Measurements from ENCODE around the gene ACSS1. TPM values are rescaled to one million over a fixed set of nuclear protein-coding genes. Genes with fewer than 3 reads are reported as not detected.

ACSS1 gene
- total RNA-seq, 1 experiment from 2014 or later: 12.8 TPM

DNA sequence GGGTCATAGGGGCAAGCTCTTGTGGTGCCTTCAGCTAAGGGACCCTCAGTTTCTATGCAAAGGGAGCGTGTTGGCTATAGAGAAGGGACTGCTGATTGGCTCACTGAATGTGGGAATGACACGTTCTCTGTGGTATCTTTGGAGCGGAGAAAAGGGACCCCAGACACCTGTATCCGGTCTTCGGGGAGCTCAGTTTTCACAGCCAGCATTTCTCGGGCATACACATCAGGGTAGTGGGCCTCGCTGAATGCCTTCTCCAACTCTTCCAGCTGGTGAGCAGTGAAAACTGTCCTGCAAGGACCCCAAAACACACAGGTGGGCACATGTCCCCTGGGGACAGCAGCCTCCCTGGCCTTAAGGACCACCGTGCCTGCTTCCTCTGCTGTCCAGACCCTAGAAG lies 20.7 kb upstream of the ACSS1 start:
- ChIA-PET POLR2A (ENCODE audit: unreplicated experiment) (interaction anchor here (0.7 kb wide), 1 partner anchor 100 kb away, joined by 4 read pairs; no protein-coding TSS in a partner anchor), CTCF (no interaction called here)
- Histone ChIP-seq H3K4me3 (no peak overlapping the region; the same call in 1 of the 2 replicates), H3K79me2 (ENCODE audit: low read depth) (0 out of 2 replicates have a peak, but pooled peaks cover 11% of the 10 kb centered on the region), H3K4me1 (replicated peaks; ENCODE audit: insufficient read depth) (peaks cover 55% of the 10 kb centered on the region), H3K9me3 (ENCODE audit: insufficient read depth, low read depth) (no peaks in the 10 kb centered on the region), H3K9me2 (ENCODE audit: insufficient read depth) (no peaks in the 10 kb centered on the region; the same call in 1 of the 2 replicates), H3F3A (ENCODE audit: insufficient read depth, low read depth) (peaks cover 39% of the 10 kb centered on the region), H3K27me3 (ENCODE audit: insufficient read depth, low read depth) (no peaks in the 10 kb centered on the region), H3K36me3 (ENCODE audit: low read depth) (no peaks in the 10 kb centered on the region), H2AFZ (no peak overlapping the region), H3K4me2 (peak overlapping the region; percentile 72), H4K20me1 (ENCODE audit: insufficient read depth) (no peaks in the 10 kb centered on the region), H3K27ac (peak overlapping the region; percentile 77)
- intact Hi-C loops (cut with micrococcal nuclease; ENCODE audit: unreplicated experiment): loop anchor here (5.0 to 10.0 kb wide), 4 partner anchors 59 to 174 kb away; no protein-coding TSS in a partner anchor
- DNase-seq: no peak
- no peak for TF ChIP-seq EZH2 (IDR thresholded peaks at IDR 0.05; ENCODE audit: low read depth)
- TF ChIP-seq, protein P1, sequence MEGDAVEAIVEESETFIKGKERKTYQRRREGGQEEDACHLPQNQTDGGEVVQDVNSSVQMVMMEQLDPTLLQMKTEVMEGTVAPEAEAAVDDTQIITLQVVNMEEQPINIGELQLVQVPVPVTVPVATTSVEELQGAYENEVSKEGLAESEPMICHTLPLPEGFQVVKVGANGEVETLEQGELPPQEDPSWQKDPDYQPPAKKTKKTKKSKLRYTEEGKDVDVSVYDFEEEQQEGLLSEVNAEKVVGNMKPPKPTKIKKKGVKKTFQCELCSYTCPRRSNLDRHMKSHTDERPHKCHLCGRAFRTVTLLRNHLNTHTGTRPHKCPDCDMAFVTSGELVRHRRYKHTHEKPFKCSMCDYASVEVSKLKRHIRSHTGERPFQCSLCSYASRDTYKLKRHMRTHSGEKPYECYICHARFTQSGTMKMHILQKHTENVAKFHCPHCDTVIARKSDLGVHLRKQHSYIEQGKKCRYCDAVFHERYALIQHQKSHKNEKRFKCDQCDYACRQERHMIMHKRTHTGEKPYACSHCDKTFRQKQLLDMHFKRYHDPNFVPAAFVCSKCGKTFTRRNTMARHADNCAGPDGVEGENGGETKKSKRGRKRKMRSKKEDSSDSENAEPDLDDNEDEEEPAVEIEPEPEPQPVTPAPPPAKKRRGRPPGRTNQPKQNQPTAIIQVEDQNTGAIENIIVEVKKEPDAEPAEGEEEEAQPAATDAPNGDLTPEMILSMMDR (conservative IDR thresholded peaks at IDR 0.05): no peak
- no TSS peak for BruUV-seq (replicated peaks)

DNA sequence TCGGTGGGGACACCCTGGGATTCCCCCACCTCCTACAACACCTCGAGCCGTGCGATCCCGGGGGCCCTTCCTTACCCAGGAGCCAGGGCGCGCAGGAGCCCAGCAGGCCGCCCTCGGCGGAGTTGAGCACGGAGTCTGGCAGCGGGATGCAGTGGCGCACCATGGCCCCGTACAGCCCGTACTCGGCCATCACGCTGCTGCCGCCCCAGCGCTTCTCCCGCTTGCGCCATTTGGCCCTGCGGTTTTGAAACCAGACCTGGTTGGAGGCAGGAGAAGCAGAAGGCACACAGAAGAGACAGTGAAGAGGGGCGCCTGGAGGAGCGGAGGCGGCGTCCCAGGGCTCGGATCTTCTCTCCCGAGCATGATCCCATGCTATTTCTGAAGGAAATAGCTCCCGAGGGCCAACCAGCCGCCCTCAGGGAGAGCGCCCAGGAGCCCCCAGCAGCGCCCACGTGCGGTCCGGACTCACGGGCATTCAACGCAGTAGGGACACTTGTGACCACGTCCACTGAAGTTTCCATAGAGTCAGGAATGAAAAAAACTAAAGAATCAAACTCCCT lies 19.8 kb upstream of the ACSS1 start:
- peak; percentile 45 to 46 for DNase-seq
- H3K36me3 ChIP-seq (ENCODE audit: low read depth): no peaks in the 10 kb centered on the region
- intact Hi-C loops (cut with micrococcal nuclease; ENCODE audit: unreplicated experiment): loop anchor here (5.0 to 10.0 kb wide), 4 partner anchors 60 to 175 kb away; no protein-coding TSS in a partner anchor
- peak overlapping the region; percentile 72 for H3K4me2 ChIP-seq
- TF ChIP-seq EZH2 (IDR thresholded peaks at IDR 0.05; ENCODE audit: low read depth): no peak
- TF ChIP-seq, protein P1 (conservative IDR thresholded peaks at IDR 0.05): no peak
- peak overlapping the region; percentile 54 for H3K4me3 ChIP-seq
- no peaks in the 10 kb centered on the region; the same call in 1 of the 2 replicates for H3K9me3 ChIP-seq (ENCODE audit: insufficient read depth, low read depth)
- no peaks in the 10 kb centered on the region for H3K27me3 ChIP-seq (ENCODE audit: insufficient read depth, low read depth)
- H3K79me2 ChIP-seq (ENCODE audit: low read depth): 0 out of 2 replicates have a peak, but pooled peaks cover 11% of the 10 kb centered on the region
- POLR2A ChIA-PET (ENCODE audit: unreplicated experiment): interaction anchor here (0.5 to 0.6 kb wide), 2 partner anchors 44 to 911 kb away, joined by 3 to 6 read pairs; no protein-coding TSS in a partner anchor
- H3F3A ChIP-seq (ENCODE audit: insufficient read depth, low read depth): peaks cover 42% of the 10 kb centered on the region
- H3K9me2 ChIP-seq (ENCODE audit: insufficient read depth): no peaks in the 10 kb centered on the region; the same call in 1 of the 2 replicates
- CTCF ChIA-PET: no interaction called here
- H4K20me1 ChIP-seq (ENCODE audit: insufficient read depth): no peaks in the 10 kb centered on the region
- H3K27ac ChIP-seq: peak overlapping the region; percentile 77
- peak overlapping the region; percentile 74 for H2AFZ ChIP-seq
- H3K4me1 ChIP-seq (replicated peaks; ENCODE audit: insufficient read depth): peaks cover 63% of the 10 kb centered on the region
- BruUV-seq (replicated peaks): no TSS peak

DNA sequence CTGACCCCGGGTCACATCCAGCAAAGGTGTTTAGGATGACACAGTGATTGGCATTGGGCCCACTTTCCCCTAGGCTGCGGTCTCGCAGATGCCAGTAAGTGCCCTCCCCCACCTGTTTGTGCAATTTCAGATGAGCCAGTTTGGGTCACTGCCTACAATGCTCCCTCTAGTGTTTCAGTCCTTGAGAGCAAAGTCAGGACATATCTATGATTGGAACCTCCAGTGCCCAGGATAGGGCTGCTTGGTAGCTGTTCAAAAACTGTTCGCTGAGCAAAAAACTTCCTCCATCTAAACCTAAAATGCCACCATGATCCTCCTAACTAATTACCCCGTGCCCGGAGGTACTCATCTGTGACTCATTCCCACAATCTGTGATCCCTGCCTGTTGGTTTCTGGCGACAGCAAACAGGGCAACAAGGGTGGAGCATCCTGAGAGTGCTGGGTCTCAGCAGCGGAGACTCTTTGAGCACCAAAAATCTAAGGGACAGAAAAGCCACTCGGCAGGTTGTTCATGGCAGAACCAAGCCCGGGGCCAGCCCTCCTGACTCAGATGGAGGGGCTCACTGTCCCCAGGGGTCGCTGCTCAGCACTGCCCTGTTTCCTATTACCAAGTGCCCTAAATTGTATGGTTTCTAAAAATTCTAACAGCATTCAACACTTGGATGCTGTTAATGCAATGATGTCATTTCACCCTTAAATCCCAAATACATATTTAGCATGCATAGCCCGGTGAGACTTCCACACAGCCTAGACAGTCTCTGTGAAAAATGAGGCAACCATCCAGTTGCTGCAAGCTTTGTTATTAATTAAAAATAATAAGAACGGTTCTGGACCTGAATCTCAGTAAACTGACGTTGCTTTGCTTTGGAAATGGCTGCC lies 19.0 kb upstream of the ACSS1 start:
- no peaks in the 10 kb centered on the region for H4K20me1 ChIP-seq (ENCODE audit: insufficient read depth)
- TF ChIP-seq, protein P1 (conservative IDR thresholded peaks at IDR 0.05): peak; percentile 44; the same call in 1 of the 2 replicates
- no peak for TF ChIP-seq EZH2 (IDR thresholded peaks at IDR 0.05; ENCODE audit: low read depth)
- POLR2A ChIA-PET (ENCODE audit: unreplicated experiment): interaction anchor here (0.5 to 0.6 kb wide), 2 partner anchors 44 to 910 kb away, joined by 3 to 6 read pairs; no protein-coding TSS in a partner anchor
- no peaks in the 10 kb centered on the region for H3K27me3 ChIP-seq (ENCODE audit: insufficient read depth, low read depth)
- H3F3A ChIP-seq (ENCODE audit: insufficient read depth, low read depth): peaks cover 49% of the 10 kb centered on the region
- peak overlapping the region; percentile 54; the same call in 1 of the 2 replicates for H3K4me3 ChIP-seq
- no TSS peak for BruUV-seq (replicated peaks)
- CTCF ChIA-PET: no interaction called here
- peak; percentile 93 to 95 for DNase-seq
- H3K36me3 ChIP-seq (ENCODE audit: low read depth): no peaks in the 10 kb centered on the region
- H3K9me2 ChIP-seq (ENCODE audit: insufficient read depth): no peaks in the 10 kb centered on the region; the same call in 1 of the 2 replicates
- peaks cover 70% of the 10 kb centered on the region for H3K4me1 ChIP-seq (replicated peaks; ENCODE audit: insufficient read depth)
- H3K27ac ChIP-seq: peak overlapping the region; percentile 77
- intact Hi-C loops (cut with micrococcal nuclease; ENCODE audit: unreplicated experiment): loop anchor here (1.0 to 10.0 kb wide), 6 partner anchors 60 to 175 kb away; no protein-coding TSS in a partner anchor
- H3K9me3 ChIP-seq (ENCODE audit: insufficient read depth, low read depth): no peaks in the 10 kb centered on the region; the same call in 1 of the 2 replicates
- H3K4me2 ChIP-seq: peak overlapping the region; percentile 72
- peak overlapping the region; percentile 74 for H2AFZ ChIP-seq
- 0 out of 2 replicates have a peak, but pooled peaks cover 11% of the 10 kb centered on the region for H3K79me2 ChIP-seq (ENCODE audit: low read depth)
